ENCODE results near the gene SPOPL.

DNA sequence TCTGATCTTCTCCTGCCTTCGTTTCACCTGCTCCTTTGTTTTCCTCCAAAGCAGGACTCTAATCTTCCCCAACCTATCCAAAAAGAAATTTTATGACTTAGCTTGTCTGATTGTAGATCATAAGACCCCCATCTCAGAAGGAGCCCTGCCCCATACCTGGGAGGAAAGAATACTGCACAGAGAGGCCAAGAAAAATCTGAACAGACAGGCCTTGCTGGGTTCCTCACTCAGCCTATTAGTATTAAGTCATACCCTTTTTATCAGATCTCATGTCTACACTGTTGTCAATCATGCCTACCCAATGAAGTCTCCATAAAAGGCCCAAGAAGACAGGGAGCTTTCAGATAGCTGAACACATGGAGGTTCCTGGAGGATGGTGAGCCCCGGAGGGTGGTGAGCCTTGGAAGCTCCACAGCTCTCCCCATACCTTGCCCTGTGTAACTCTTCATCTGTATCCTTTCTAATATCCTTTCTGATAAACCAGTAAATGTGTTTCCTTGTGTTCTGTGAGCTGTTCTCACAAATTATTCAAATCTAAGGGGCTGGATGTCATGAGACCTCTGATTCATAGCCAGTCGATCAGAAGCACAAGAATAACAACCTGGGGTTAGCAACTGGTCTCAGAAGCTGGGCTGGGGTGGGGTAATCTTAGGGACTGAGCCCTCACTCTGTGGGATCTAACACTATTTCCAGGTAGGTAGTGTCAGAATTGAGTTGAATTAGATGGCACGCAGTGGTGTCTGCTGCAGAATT lies 108.8 kb downstream of the SPOPL start:
- TF ChIP-seq, protein P1, sequence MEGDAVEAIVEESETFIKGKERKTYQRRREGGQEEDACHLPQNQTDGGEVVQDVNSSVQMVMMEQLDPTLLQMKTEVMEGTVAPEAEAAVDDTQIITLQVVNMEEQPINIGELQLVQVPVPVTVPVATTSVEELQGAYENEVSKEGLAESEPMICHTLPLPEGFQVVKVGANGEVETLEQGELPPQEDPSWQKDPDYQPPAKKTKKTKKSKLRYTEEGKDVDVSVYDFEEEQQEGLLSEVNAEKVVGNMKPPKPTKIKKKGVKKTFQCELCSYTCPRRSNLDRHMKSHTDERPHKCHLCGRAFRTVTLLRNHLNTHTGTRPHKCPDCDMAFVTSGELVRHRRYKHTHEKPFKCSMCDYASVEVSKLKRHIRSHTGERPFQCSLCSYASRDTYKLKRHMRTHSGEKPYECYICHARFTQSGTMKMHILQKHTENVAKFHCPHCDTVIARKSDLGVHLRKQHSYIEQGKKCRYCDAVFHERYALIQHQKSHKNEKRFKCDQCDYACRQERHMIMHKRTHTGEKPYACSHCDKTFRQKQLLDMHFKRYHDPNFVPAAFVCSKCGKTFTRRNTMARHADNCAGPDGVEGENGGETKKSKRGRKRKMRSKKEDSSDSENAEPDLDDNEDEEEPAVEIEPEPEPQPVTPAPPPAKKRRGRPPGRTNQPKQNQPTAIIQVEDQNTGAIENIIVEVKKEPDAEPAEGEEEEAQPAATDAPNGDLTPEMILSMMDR (IDR thresholded peaks at IDR 0.05; ENCODE audit: low read length) = no peak
- no peak for TF ChIP-seq EZH2phosphoT487 (IDR thresholded peaks at IDR 0.05; ENCODE audit: low read length)
